Gastrocnemius medialis (tissue), 4 donors: ENCODE data around the gene GOLGA8M.
"Not testable (repeated sequence)": the region's sequence is repeated elsewhere in the genome, so short reads cannot be mapped to it uniquely, and the experiment has no call there.

Experiments
- CTCF ChIP-seq, 5 experiments: fragments of 450-650 bp in 3 of 5; fragments of 200-600 bp in 2 of 5; sonication (generic) in 2 of 5; IDR thresholded peaks in 4 of 5; conservative IDR thresholded peaks in 1 of 5; 1 replicate in 4 of 5; 2 replicates in 1 of 5; pipeline ENCODE4 v1.5.1; 2016 to 2019; ENCODE audit warnings: antibody characterized with exemption in 5 of 5, mild to moderate bottlenecking in 3 of 5, moderate library complexity in 3 of 5
- POLR2A ChIP-seq, 2 donors: fragments of 450-650 bp; IDR thresholded peaks; one replicate each; pipeline ENCODE4 v1.6.1; 2017; ENCODE audit warnings: antibody characterized with exemption in 2 of 2, mild to moderate bottlenecking in 2 of 2, moderate library complexity in 2 of 2

DNA sequence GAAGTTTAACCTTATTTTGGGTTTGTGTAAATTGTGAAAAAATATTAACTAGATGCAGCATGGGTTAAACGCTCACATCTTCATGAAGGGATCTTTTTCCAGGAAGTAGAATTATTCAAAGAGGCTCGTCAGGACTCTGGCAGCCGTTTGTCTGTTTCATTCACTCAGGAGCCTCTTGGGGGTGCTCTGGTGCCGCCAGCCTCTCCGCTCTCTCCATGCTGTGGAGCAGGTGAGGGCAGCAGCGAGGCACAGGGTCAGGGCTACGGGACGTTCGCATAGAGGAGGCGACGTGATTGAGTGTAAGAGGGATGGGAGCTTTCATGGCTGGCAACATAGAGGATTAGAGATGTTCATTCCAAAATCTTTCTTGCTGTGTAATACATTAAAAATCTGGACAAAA, 48.5 kb downstream of the GOLGA8M start:
- TF ChIP-seq CTCF (IDR thresholded peaks at IDR 0.05 in 4 of 5, conservative IDR thresholded peaks at IDR 0.05 in 1 of 5); POLR2A (IDR thresholded peaks at IDR 0.05): not testable (repeated sequence)
